ENCODE data around the gene ZRANB1.

Gene ZRANB1

DNA sequence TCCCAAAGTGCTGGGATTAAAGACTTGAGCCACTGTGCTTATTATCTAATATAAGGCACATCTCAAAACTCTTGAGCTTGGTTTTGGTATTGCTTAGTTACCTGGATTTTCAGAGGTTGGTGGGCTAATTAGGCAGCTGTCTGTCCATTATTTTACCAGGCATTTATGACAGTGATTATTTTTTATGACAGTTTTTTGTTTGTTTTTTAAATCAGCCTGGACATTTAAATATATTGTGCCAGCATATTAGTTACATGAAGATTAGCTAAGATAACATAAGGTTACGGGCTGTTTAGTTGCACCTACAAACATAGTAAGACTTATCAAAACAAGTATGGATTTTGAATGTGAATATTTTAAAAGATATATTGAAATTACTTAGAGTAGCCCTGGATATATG, 2.6 kb upstream of the ZRANB1 start:
- DNase-seq: no peak
- Mint-ChIP-seq H3K4me3 (no peak overlapping the region), H3K36me3 (ENCODE audit: low read depth) (peaks cover 8% of the 10 kb centered on the region), H3K4me1 (peaks cover 25% of the 10 kb centered on the region), H3K27me3 (ENCODE audit: low read depth, poor library complexity) (no peaks in the 10 kb centered on the region), H3K9me3 (no peaks in the 10 kb centered on the region), H3K27ac (no peak overlapping the region)
- TF ChIP-seq, protein P1, sequence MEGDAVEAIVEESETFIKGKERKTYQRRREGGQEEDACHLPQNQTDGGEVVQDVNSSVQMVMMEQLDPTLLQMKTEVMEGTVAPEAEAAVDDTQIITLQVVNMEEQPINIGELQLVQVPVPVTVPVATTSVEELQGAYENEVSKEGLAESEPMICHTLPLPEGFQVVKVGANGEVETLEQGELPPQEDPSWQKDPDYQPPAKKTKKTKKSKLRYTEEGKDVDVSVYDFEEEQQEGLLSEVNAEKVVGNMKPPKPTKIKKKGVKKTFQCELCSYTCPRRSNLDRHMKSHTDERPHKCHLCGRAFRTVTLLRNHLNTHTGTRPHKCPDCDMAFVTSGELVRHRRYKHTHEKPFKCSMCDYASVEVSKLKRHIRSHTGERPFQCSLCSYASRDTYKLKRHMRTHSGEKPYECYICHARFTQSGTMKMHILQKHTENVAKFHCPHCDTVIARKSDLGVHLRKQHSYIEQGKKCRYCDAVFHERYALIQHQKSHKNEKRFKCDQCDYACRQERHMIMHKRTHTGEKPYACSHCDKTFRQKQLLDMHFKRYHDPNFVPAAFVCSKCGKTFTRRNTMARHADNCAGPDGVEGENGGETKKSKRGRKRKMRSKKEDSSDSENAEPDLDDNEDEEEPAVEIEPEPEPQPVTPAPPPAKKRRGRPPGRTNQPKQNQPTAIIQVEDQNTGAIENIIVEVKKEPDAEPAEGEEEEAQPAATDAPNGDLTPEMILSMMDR (IDR thresholded peaks at IDR 0.05): no peak

DNA sequence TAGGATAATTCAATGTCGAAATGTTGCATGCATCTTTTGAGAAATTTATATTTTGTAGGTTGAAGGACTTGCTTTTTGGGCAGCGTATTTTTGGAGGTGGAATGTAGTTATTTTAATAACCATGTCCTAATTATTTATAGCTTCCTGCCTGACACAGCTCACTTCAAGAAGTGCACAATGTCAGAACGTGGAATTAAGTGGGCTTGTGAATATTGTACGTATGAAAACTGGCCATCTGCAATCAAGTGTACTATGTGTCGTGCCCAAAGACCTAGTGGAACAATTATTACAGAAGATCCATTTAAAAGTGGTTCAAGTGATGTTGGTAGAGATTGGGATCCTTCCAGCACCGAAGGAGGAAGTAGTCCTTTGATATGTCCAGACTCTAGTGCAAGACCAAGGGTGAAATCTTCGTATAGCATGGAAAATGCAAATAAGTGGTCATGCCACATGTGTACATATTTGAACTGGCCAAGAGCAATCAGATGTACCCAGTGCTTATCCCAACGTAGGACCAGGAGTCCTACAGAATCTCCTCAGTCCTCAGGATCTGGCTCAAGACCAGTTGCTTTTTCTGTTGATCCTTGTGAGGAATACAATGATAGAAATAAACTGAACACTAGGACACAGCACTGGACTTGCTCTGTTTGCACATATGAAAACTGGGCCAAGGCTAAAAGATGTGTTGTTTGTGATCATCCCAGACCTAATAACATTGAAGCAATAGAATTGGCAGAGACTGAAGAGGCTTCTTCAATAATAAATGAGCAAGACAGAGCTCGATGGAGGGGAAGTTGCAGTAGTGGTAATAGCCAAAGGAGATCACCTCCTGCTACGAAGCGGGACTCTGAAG, 620 bp downstream of the ZRANB1 start:
- DNase-seq: no peak
- Mint-ChIP-seq H3K9me3 (no peaks in the 10 kb centered on the region), H3K36me3 (ENCODE audit: low read depth) (peaks cover 27% of the 10 kb centered on the region), H3K4me3 (no peak overlapping the region), H3K4me1 (peaks cover 18% of the 10 kb centered on the region), H3K27ac (peak overlapping the region; percentile 62), H3K27me3 (ENCODE audit: low read depth, poor library complexity) (no peaks in the 10 kb centered on the region)
- TF ChIP-seq, protein P1 (IDR thresholded peaks at IDR 0.05): no peak

DNA sequence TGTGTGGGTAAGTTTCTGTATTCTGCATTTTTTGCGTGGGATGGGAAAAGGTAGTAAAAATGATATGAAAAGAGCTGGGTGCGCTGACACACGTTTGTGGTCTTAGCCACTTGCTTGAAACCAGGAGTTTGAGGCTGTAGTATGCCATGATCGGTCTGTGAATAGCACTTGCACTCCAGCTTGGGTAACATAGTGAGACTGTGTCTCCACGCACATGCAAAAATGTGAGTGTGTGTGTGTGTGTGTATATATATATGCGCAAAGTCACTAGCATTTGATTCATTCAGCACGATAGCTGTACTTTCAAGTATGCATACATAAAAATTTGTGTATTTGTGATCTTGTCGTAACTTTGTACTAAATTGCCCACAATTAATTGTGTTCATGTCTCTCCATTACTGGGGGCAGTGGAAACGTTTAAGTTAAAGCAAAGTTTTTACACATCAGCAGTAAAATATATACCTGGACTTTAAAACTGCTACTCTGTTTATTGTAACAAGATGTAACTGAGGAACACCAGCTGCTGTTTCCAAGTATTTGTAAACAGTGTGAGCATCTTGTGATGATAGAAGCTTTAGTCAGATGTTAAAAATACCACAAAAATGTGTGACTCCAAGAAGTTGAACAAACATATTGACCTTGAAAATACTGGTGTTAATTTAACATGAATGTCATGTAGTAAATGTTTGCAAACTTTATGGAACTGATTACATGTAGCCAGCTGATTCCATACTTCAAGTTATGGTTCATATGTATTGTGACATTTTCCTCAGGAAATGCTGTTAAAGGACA, 1.6 kb downstream of the ZRANB1 start:
- Mint-ChIP-seq H3K27me3 (ENCODE audit: low read depth, poor library complexity) (no peaks in the 10 kb centered on the region), H3K27ac (peak overlapping the region; percentile 62), H3K4me3 (no peak overlapping the region), H3K36me3 (ENCODE audit: low read depth) (peaks cover 37% of the 10 kb centered on the region), H3K4me1 (peaks cover 18% of the 10 kb centered on the region), H3K9me3 (no peaks in the 10 kb centered on the region)
- no peak for DNase-seq
- TF ChIP-seq, protein P1 (IDR thresholded peaks at IDR 0.05): no peak

DNA sequence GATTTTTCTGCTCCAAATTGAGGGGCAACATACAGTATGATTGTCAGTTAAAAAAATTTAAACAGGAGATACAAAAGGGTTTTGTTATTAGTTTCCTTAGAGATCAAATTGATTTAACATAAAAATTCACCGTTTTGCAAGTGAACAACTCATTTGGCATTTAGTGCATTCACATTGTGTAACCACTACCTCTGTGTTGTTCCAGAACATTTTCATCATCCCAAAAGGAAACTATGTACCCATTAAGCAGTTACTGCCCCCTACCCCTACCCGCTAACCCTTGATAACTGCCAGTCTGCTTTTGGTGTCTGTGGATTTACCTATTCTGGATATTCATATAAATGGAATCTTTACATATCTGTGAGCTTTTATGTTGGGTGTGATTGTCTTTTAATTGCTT, 3.1 kb downstream of the ZRANB1 start:
- Mint-ChIP-seq H3K4me1 (peaks cover 18% of the 10 kb centered on the region), H3K27me3 (ENCODE audit: low read depth, poor library complexity) (no peaks in the 10 kb centered on the region), H3K27ac (no peak overlapping the region), H3K4me3 (no peak overlapping the region), H3K36me3 (ENCODE audit: low read depth) (peaks cover 51% of the 10 kb centered on the region), H3K9me3 (no peaks in the 10 kb centered on the region)
- no peak for DNase-seq
- TF ChIP-seq, protein P1 (IDR thresholded peaks at IDR 0.05): no peak

DNA sequence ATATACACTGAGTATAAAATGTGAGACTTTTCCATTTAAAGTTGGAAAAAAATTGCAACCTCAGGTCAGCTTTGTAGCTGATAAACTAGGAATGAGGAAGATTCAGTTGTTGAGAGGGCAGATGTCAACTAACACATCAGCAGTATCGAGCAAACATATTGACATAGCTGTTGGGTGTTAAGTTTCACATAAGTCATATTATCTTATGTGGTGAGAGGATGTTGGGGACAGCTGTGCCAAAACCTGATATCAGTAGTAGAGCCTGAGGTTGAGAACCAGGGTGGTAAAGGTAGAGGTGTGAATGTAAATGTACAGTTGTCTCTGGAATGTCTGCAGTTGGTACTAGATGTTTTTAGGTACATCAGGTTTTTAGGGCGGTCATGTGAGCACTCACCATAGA, 5.0 kb downstream of the ZRANB1 start:
- Mint-ChIP-seq H3K4me1 (peaks cover 12% of the 10 kb centered on the region), H3K4me3 (no peak overlapping the region), H3K27ac (no peak overlapping the region), H3K9me3 (no peaks in the 10 kb centered on the region), H3K27me3 (ENCODE audit: low read depth, poor library complexity) (no peaks in the 10 kb centered on the region), H3K36me3 (ENCODE audit: low read depth) (peaks cover 53% of the 10 kb centered on the region)
- no peak for DNase-seq
- TF ChIP-seq, protein P1 (IDR thresholded peaks at IDR 0.05): no peak

Measured in nephron progenitor cell (in vitro differentiated cells).